ENCODE results near the gene LIN7B. TPM values are rescaled to one million over a fixed set of nuclear protein-coding genes. Genes with fewer than 3 reads are reported as not detected.

Gene LIN7B
- total RNA-seq, 2 experiments from 2014 or later, result 3.6 to 5.5 TPM

GRCh38 chr19:49091391-49092038 is 22.7 kb upstream of the LIN7B start:
- Histone ChIP-seq H4K20me1 (ENCODE audit: insufficient read depth, low read length) (peaks cover 15% of the 10 kb centered on the region), H3K4me1 (ENCODE audit: insufficient read depth, low read length, poor library complexity, severe bottlenecking) (peaks cover 13% of the 10 kb centered on the region), H3K27ac (ENCODE audit: low read depth, low read length, poor library complexity, severe bottlenecking) (no peak overlapping the region), H3K4me3 (ENCODE audit: low read depth, low read length, poor library complexity, severe bottlenecking) (no peak overlapping the region), H3K9me2 (ENCODE audit: insufficient read depth, low read length) (no peaks in the 10 kb centered on the region), H2AFZ (ENCODE audit: low read length) (no peak overlapping the region), H3K9me3 (ENCODE audit: low read length) (no peaks in the 10 kb centered on the region), H3K4me2 (ENCODE audit: low read length) (no peak overlapping the region), H3K79me2 (ENCODE audit: insufficient read depth, low read depth, low read length) (peaks cover 40% of the 10 kb centered on the region), H3K36me3 (ENCODE audit: insufficient read depth, low read length) (peaks cover 95% of the 10 kb centered on the region)
- DNase-seq (ENCODE audit: low spot score), result no peak
- TF ChIP-seq EZH2phosphoT487 (IDR thresholded peaks at IDR 0.05; ENCODE audit: borderline replicate concordance, low read depth, low read length), result no peak
- TF ChIP-seq, protein P1, sequence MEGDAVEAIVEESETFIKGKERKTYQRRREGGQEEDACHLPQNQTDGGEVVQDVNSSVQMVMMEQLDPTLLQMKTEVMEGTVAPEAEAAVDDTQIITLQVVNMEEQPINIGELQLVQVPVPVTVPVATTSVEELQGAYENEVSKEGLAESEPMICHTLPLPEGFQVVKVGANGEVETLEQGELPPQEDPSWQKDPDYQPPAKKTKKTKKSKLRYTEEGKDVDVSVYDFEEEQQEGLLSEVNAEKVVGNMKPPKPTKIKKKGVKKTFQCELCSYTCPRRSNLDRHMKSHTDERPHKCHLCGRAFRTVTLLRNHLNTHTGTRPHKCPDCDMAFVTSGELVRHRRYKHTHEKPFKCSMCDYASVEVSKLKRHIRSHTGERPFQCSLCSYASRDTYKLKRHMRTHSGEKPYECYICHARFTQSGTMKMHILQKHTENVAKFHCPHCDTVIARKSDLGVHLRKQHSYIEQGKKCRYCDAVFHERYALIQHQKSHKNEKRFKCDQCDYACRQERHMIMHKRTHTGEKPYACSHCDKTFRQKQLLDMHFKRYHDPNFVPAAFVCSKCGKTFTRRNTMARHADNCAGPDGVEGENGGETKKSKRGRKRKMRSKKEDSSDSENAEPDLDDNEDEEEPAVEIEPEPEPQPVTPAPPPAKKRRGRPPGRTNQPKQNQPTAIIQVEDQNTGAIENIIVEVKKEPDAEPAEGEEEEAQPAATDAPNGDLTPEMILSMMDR (conservative IDR thresholded peaks at IDR 0.05; ENCODE audit: low read length), result no peak
- ChIA-PET POLR2A (no interaction called here), CTCF (ENCODE audit: unreplicated experiment) (no interaction called here)
- no TSS peak for BruUV-seq (replicated peaks)
- intact Hi-C loops (cut with micrococcal nuclease; ENCODE audit: unreplicated experiment), result no loop called here

- no TSS peak for BruUV-seq (replicated peaks)
- H3K4me1 ChIP-seq (ENCODE audit: insufficient read depth, low read length, poor library complexity, severe bottlenecking), result peaks cover 1% of the 10 kb centered on the region
- no peak overlapping the region for H3K4me3 ChIP-seq (ENCODE audit: low read depth, low read length, poor library complexity, severe bottlenecking)
- CTCF ChIA-PET (ENCODE audit: unreplicated experiment), result no interaction called here
- no peak overlapping the region for H3K27ac ChIP-seq (ENCODE audit: low read depth, low read length, poor library complexity, severe bottlenecking)
- peaks cover 94% of the 10 kb centered on the region for H3K36me3 ChIP-seq (ENCODE audit: insufficient read depth, low read length)
- H3K79me2 ChIP-seq (ENCODE audit: insufficient read depth, low read depth, low read length), result peaks cover 28% of the 10 kb centered on the region
- H2AFZ ChIP-seq (ENCODE audit: low read length), result no peak overlapping the region
- H3K4me2 ChIP-seq (ENCODE audit: low read length), result no peak overlapping the region
- H3K9me3 ChIP-seq (ENCODE audit: low read length), result no peaks in the 10 kb centered on the region
- intact Hi-C loops (cut with micrococcal nuclease; ENCODE audit: unreplicated experiment), result no loop called here
- POLR2A ChIA-PET, result interaction anchor here (0.6 kb wide), 1 partner anchor 359 kb away, joined by 4 read pairs; the partner anchor contains the start of gene PIH1D1
- peaks cover 8% of the 10 kb centered on the region; the same call in 1 of the 2 replicates for H4K20me1 ChIP-seq (ENCODE audit: insufficient read depth, low read length)
- TF ChIP-seq, protein P1 (conservative IDR thresholded peaks at IDR 0.05; ENCODE audit: low read length), result no peak
- TF ChIP-seq EZH2phosphoT487 (IDR thresholded peaks at IDR 0.05; ENCODE audit: borderline replicate concordance, low read depth, low read length), result no peak
- H3K9me2 ChIP-seq (ENCODE audit: insufficient read depth, low read length), result no peaks in the 10 kb centered on the region
- no peak for DNase-seq (ENCODE audit: low spot score)
These were observed 21.5 kb upstream of the LIN7B start for GRCh38 chr19:49092686-49093085.
